Measurements from ENCODE around the gene ANKRD33B. TPM values are rescaled to one million over a fixed set of nuclear protein-coding genes. Genes with fewer than 3 reads are reported as not detected.

Gene ANKRD33B
- total and polyA plus RNA-seq, 9 of the 15 experiments (the other 6 are each of a cell fraction or from before 2014, with no cell fraction given), result 0.10 to 1.7 (median 0.40) TPM

DNA sequence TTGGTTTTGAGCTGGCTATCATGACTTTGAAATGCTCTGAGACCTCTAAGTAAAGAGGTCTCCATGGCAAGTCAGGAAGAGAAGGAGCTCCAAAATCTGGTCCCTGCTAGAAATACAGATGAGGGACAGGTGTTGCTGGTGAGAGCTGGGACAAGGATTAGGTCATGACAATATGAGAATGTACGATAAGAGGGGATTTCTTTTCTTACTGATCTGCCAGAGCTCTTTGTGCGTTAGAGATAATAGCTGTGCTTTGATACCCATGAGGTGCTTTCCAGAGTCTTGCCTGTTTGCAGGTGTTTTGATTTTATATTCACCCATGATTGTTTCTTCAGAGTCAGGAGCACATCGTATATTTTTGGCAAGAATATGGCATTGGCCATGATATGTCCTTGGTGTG lies 56.5 kb downstream of the ANKRD33B start (continued):
- TF ChIP-seq, protein P1, sequence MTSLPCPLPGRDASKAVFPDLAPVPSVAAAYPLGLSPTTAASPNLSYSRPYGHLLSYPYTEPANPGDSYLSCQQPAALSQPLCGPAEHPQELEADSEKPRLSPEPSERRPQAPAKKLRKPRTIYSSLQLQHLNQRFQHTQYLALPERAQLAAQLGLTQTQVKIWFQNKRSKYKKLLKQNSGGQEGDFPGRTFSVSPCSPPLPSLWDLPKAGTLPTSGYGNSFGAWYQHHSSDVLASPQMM (CRISPR knock-in tag; IDR thresholded peaks at IDR 0.05), result no peak
- TF ChIP-seq FOXJ2 (tag; IDR thresholded peaks at IDR 0.05), result no peak
- TF ChIP-seq ZEB2 (IDR thresholded peaks at IDR 0.05), result 0 out of 2 replicates have a peak, but pooled peaks have one; percentile 45
- no peak for TF ChIP-seq CREBBP (IDR thresholded peaks at IDR 0.05; ENCODE audit: low read depth, low read length)
- TF ChIP-seq SMARCA4 (IDR thresholded peaks at IDR 0.05), result 0 out of 2 replicates have a peak, but pooled peaks have one; percentile 32
- no peak for TF ChIP-seq MAFG (tag; conservative IDR thresholded peaks at IDR 0.05)
- no peak for TF ChIP-seq NR2C2 (CRISPR knock-in tag; IDR thresholded peaks at IDR 0.05)
- no peak for TF ChIP-seq NR2C2 (tag; IDR thresholded peaks at IDR 0.05)
- TF ChIP-seq, protein P2, sequence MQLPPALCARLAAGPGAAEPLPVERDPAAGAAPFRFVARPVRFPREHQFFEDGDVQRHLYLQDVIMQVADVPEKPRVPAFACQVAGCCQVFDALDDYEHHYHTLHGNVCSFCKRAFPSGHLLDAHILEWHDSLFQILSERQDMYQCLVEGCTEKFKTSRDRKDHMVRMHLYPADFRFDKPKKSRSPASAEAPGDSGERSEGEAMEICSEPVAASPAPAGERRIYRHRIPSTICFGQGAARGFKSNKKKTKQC (CRISPR knock-in tag; IDR thresholded peaks at IDR 0.05), result no peak
- peak; percentile 58; the same call in 1 of the 2 replicates for TF ChIP-seq EP300 (IDR thresholded peaks at IDR 0.05; ENCODE audit: low read length)
- peak; percentile 25; the same call in 1 of the 2 replicates for TF ChIP-seq ZNF274 (IDR thresholded peaks at IDR 0.05; ENCODE audit: borderline replicate concordance, low read depth, low read length)
- TF ChIP-seq ETV6 (IDR thresholded peaks at IDR 0.05; ENCODE audit: borderline replicate concordance in 1 of 2, low read depth in 2 of 2, low read length in 1 of 2), result no peak
- no peak for TF ChIP-seq ETV6 (CRISPR knock-in tag; IDR thresholded peaks at IDR 0.05; ENCODE audit: borderline replicate concordance)
- TF ChIP-seq, protein P3, sequence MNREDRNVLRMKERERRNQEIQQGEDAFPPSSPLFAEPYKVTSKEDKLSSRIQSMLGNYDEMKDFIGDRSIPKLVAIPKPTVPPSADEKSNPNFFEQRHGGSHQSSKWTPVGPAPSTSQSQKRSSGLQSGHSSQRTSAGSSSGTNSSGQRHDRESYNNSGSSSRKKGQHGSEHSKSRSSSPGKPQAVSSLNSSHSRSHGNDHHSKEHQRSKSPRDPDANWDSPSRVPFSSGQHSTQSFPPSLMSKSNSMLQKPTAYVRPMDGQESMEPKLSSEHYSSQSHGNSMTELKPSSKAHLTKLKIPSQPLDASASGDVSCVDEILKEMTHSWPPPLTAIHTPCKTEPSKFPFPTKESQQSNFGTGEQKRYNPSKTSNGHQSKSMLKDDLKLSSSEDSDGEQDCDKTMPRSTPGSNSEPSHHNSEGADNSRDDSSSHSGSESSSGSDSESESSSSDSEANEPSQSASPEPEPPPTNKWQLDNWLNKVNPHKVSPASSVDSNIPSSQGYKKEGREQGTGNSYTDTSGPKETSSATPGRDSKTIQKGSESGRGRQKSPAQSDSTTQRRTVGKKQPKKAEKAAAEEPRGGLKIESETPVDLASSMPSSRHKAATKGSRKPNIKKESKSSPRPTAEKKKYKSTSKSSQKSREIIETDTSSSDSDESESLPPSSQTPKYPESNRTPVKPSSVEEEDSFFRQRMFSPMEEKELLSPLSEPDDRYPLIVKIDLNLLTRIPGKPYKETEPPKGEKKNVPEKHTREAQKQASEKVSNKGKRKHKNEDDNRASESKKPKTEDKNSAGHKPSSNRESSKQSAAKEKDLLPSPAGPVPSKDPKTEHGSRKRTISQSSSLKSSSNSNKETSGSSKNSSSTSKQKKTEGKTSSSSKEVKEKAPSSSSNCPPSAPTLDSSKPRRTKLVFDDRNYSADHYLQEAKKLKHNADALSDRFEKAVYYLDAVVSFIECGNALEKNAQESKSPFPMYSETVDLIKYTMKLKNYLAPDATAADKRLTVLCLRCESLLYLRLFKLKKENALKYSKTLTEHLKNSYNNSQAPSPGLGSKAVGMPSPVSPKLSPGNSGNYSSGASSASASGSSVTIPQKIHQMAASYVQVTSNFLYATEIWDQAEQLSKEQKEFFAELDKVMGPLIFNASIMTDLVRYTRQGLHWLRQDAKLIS (CRISPR knock-in tag; IDR thresholded peaks at IDR 0.05), result no peak
- TF ChIP-seq, protein P4, sequence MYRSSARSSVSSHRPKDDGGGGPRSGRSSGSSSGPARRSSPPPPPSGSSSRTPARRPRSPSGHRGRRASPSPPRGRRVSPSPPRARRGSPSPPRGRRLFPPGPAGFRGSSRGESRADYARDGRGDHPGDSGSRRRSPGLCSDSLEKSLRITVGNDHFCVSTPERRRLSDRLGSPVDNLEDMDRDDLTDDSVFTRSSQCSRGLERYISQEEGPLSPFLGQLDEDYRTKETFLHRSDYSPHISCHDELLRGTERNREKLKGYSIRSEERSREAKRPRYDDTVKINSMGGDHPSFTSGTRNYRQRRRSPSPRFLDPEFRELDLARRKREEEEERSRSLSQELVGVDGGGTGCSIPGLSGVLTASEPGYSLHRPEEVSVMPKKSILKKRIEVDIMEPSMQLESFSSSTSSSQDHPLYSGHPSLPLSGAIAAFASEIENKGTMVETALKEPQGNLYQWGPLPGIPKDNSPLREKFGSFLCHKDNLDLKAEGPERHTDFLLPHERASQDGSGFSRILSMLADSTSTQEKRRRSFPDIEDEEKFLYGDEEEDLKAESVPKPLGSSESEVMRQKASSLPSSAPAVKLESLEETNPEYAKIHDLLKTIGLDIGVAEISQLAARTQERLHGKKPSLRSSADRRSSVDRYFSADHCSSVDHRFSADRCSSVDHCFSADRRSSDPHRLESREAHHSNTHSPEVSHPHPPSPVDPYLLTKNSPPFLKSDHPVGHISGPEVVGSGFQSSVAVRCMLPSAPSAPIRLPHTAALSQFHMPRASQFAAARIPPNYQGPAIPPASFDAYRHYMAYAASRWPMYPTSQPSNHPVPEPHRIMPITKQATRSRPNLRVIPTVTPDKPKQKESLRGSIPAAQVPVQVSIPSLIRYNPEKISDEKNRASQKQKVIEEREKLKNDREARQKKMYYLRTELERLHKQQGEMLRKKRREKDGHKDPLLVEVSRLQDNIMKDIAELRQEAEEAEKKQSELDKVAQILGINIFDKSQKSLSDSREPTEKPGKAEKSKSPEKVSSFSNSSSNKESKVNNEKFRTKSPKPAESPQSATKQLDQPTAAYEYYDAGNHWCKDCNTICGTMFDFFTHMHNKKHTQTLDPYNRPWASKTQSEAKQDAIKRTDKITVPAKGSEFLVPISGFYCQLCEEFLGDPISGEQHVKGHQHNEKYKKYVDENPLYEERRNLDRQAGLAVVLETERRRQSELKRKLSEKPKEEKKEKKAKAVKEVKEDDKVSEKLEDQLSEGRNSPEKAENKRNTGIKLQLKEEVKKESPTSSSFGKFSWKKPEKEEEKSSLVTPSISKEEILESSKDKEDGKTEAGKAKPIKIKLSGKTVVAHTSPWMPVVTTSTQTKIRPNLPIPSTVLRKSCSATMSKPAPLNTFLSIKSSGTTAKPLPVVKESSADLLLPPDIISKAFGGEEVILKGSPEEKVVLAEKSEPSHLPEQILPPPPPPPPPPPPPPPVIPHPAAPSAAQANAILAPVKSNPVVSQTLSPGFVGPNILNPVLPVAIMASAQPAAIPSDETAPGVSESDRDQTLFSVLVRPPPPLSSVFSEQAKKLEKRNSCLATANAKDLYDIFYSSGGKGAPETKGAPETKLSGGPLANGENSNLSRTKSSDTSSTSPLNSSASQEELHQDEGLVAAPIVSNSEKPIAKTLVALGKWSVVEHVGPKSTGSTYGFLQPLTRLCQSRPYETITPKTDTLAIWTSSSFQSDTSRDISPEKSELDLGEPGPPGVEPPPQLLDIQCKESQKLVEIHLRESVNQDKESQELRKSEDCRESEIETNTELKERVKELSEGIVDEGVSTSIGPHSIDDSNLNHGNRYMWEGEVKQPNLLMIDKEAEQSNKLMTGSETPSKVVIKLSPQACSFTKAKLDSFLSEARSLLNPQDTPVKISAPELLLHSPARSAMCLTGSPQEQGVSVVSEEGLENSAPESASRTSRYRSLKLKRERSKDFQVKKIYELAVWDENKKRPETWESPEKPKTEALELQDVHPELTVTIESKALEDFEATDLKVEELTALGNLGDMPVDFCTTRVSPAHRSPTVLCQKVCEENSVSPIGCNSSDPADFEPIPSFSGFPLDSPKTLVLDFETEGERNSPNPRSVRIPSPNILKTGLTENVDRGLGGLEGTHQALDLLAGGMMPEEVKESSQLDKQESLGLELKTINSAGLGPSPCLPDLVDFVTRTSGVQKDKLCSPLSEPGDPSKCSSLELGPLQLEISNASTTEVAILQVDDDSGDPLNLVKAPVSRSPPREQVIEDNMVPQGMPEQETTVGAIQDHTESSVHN (IDR thresholded peaks at IDR 0.05; ENCODE audit: borderline replicate concordance in 1 of 2, low read depth in 1 of 2), result no peak
- no peak for TF ChIP-seq MCM7 (IDR thresholded peaks at IDR 0.05)

Measured in K562 (cell line).